T-helper 1 cell (primary cell): ENCODE results near the gene PAFAH2.

Experiments
- DNase-seq, 5 donors: peaks; one replicate each; pipeline ENCODE4 v3.0.0-alpha.2; 2012 to 2020

PAFAH2 gene

GRCh38 chr1:25927521-25928265 lies 70.2 kb downstream of the PAFAH2 start:
- DNase-seq, result no peak

- DNase-seq, result no peak
Observed at GRCh38 chr1:25926731-25927496, 70.9 kb downstream of the PAFAH2 start.

- no peak for DNase-seq
Observed at GRCh38 chr1:25924454-25924853, 73.4 kb downstream of the PAFAH2 start.

- no peak for DNase-seq
Observed at GRCh38 chr1:25922971-25923552, 74.8 kb downstream of the PAFAH2 start.

- DNase-seq, result peak; percentile 12 to 43 (median 29)
Observed at GRCh38 chr1:25922056-25922970, 75.5 kb downstream of the PAFAH2 start.

GRCh38 chr1:25918615-25919014 lies 79.2 kb downstream of the PAFAH2 start:
- no peak for DNase-seq

- peak in 1 of 5 donors; percentile 30 for DNase-seq
Observed at GRCh38 chr1:25917996-25918395, 79.9 kb downstream of the PAFAH2 start.

GRCh38 chr1:25916460-25916859 lies 81.4 kb downstream of the PAFAH2 start:
- no peak for DNase-seq

GRCh38 chr1:25914074-25914995 lies 83.5 kb downstream of the PAFAH2 start:
- no peak for DNase-seq

GRCh38 chr1:25913206-25913605 lies 84.7 kb downstream of the PAFAH2 start:
- DNase-seq, result no peak

- DNase-seq, result no peak
Observed at GRCh38 chr1:25912076-25912831, 85.6 kb downstream of the PAFAH2 start.

GRCh38 chr1:25911162-25911561 lies 86.7 kb downstream of the PAFAH2 start:
- DNase-seq, result no peak
